NT2/D1 (cell line): ENCODE data around the gene ZNF8.

ENCODE experiments used
- YY1 ChIP-seq: IDR thresholded peaks from 2 replicates; pipeline ENCODE4 v1.6.1; 2011; ENCODE audit not compliant: insufficient read length, insufficient read depth
- ZNF274 ChIP-seq: IDR thresholded peaks from 2 replicates; pipeline ENCODE4 v1.6.1; 2011; ENCODE audit warnings: mild to moderate bottlenecking, low read depth, low read length

GRCh38 chr19:58284199-58284598, 5.4 kb downstream of the ZNF8 start:
- TF ChIP-seq ZNF274 (no peak), YY1 (no peak)
